ENCODE data around the gene CELSR2. TPM values are rescaled to one million over a fixed set of nuclear protein-coding genes. Genes with fewer than 3 reads are reported as not detected.

Gene CELSR2
- total and polyA plus RNA-seq, 2 of the 8 experiments (the other 6 are each of a cell fraction or from before 2014, with no cell fraction given): 12.0 to 27.7 TPM

GRCh38 chr1:109256085-109256484 is 6.7 kb downstream of the CELSR2 start:
- DNase-seq (ENCODE audit: low read depth in 1 of 2, low spot score in 2 of 2): no peak
- ChIA-PET POLR2A (ENCODE audit: partially characterized antibody) (interaction anchor here (1.3 to 12.2 kb wide), 4 partner anchors 9 to 57 kb away, joined by 3 to 252 read pairs (median 22); partner anchors contain the start of gene SARS1), CTCF (ENCODE audit: partially characterized antibody) (interaction anchor here (1.0 to 28.7 kb wide), 8 partner anchors 8 to 143 kb away, joined by 3 to 651 read pairs (median 22); partner anchors contain the start of genes SARS1 and SORT1)
- Histone ChIP-seq H3K9me3 (ENCODE audit: insufficient read depth in 2 of 2, low read depth in 1 of 2, low read length in 1 of 2) (no peaks in the 10 kb centered on the region; a peak in 1 of 4 replicates), H3K4me2 (ENCODE audit: insufficient read depth in 1 of 2, low read depth in 2 of 2, low read length in 2 of 2) (peak overlapping the region in 1 of 2 experiments; percentile 47; a peak in 1 of 4 replicates), H3K79me1 (ENCODE audit: low read depth, low read length) (peaks cover 13% of the 10 kb centered on the region; the same call in 1 of the 2 replicates), H4K5ac (ENCODE audit: insufficient read length, low read depth, low read length) (no peak overlapping the region), H2AK5ac (ENCODE audit: low read depth, low read length) (peak overlapping the region; percentile 17; the same call in 1 of the 2 replicates), H3K4ac (replicated peaks; ENCODE audit: insufficient read length, low read depth, low read length) (no peak overlapping the region), H2BK15ac (ENCODE audit: low read length) (no peak overlapping the region), H4K20me1 (replicated peaks in 1 of 2; ENCODE audit: control insufficient read depth in 1 of 2, insufficient read depth in 2 of 2, low read length in 2 of 2) (peaks cover 0 to 4% of the 10 kb centered on the region in 2 experiments), H3K27ac (ENCODE audit: low read depth, low read length) (no peak overlapping the region), H3K4me3 (ENCODE audit: extremely low read depth in 1 of 4, insufficient read depth in 2 of 4, low read depth in 3 of 4, low read length in 4 of 4) (no peak overlapping the region), H3K23ac (ENCODE audit: insufficient read length) (no peak overlapping the region), H4K8ac (ENCODE audit: extremely low read depth, insufficient read depth, low read length) (no peak overlapping the region), H2BK20ac (ENCODE audit: low read length) (no peak overlapping the region), H3K14ac (ENCODE audit: insufficient read length) (no peak overlapping the region), H3K4me1 (replicated peaks in 1 of 4; ENCODE audit: control insufficient read depth in 3 of 4, insufficient read depth in 4 of 4, low read length in 3 of 4) (peaks cover 5 to 37% (median 28%) of the 10 kb centered on the region in 4 experiments), H3K56ac (replicated peaks; ENCODE audit: insufficient read length, low read depth, low read length) (no peak overlapping the region), H3K79me2 (ENCODE audit: control insufficient read depth in 1 of 2, insufficient read depth in 2 of 2, low read length in 2 of 2) (peaks cover 0 to 31% of the 10 kb centered on the region in 2 experiments; a peak in 1 of 4 replicates), H3K9ac (replicated peaks in 1 of 4; ENCODE audit: extremely low read depth in 1 of 4, low read depth in 3 of 4, low read length in 3 of 4) (no peak overlapping the region; a peak in 1 of 7 replicates), H2BK5ac (ENCODE audit: low read depth, low read length) (0 out of 2 replicates have a peak overlapping the region, but pooled peaks have one; percentile 40), H3K36me3 (ENCODE audit: control insufficient read depth in 2 of 4, insufficient read depth in 4 of 4, low read length in 3 of 4) (peaks cover 0 to 11% (median 4%) of the 10 kb centered on the region in 4 experiments; a peak in 5 of 8 replicates), H4K91ac (replicated peaks; ENCODE audit: insufficient read length, low read length) (no peak overlapping the region), H2AFZ (ENCODE audit: low read length) (no peak overlapping the region), H2BK12ac (ENCODE audit: low read depth, low read length) (no peak overlapping the region), H3K27me3 (replicated peaks in 1 of 4; ENCODE audit: control insufficient read depth in 3 of 4, extremely low read depth in 1 of 4, insufficient read depth in 3 of 4, low read length in 3 of 4) (no peaks in the 10 kb centered on the region), H3K23me2 (ENCODE audit: low read depth, low read length) (no peaks in the 10 kb centered on the region; the same call in 1 of the 2 replicates), H2BK120ac (replicated peaks; ENCODE audit: low read depth, low read length) (no peak overlapping the region), H3K18ac (ENCODE audit: extremely low read depth, low read length) (no peak overlapping the region)
- no peak for FAIRE-seq
- TF ChIP-seq FOSL1 (IDR thresholded peaks at IDR 0.05; ENCODE audit: insufficient read depth, low read depth, low read length) (no peak), SRF (IDR thresholded peaks at IDR 0.05; ENCODE audit: low read depth, low read length) (no peak), SAP30 (IDR thresholded peaks at IDR 0.05; ENCODE audit: insufficient read depth, insufficient replicate concordance, low read length) (no peak), CBX5 (IDR thresholded peaks at IDR 0.05; ENCODE audit: low read depth, low read length) (no peak), TCF12 (IDR thresholded peaks at IDR 0.05; ENCODE audit: low read depth, low read length) (no peak), E2F6 (IDR thresholded peaks at IDR 0.05) (no peak), RNF2 (IDR thresholded peaks at IDR 0.05; ENCODE audit: borderline replicate concordance, low read depth, low read length, missing control alignments, poor library complexity, severe bottlenecking) (no peak)
- TF ChIP-seq, protein P1, sequence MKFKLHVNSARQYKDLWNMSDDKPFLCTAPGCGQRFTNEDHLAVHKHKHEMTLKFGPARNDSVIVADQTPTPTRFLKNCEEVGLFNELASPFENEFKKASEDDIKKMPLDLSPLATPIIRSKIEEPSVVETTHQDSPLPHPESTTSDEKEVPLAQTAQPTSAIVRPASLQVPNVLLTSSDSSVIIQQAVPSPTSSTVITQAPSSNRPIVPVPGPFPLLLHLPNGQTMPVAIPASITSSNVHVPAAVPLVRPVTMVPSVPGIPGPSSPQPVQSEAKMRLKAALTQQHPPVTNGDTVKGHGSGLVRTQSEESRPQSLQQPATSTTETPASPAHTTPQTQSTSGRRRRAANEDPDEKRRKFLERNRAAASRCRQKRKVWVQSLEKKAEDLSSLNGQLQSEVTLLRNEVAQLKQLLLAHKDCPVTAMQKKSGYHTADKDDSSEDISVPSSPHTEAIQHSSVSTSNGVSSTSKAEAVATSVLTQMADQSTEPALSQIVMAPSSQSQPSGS (IDR thresholded peaks at IDR 0.05; ENCODE audit: low read length): no peak
- WGBS, 2 experiments (ENCODE audit: extremely low coverage in 1 of 2, insufficient coverage in 1 of 2, insufficient read length in 1 of 2, insufficient replicate concordance in 2 of 2, low coverage in 1 of 2, low lambda C conversion rate in 2 of 2, missing lambda C conversion rate in 1 of 2): 83% methylated on average over 7 of the region's 7 CpGs; no CpG with 5 or more reads in 1 of the 2 experiments

All from H1 (cell line).